MM.1S (cell line): ENCODE results near the gene CACNA1D.

Experiments
- DNase-seq: peaks from one replicate; pipeline ENCODE4 v3.0.0-alpha.2; 2015
- H2AFZ ChIP-seq: fragments of 300-600 bp; sonication (generic); 2 replicates; pipeline ENCODE4 v1.6.0; 2016; ENCODE audit warnings: antibody characterized with exemption, low read length
- H3F3A ChIP-seq: fragments of 300-600 bp; sonication (generic); 2 replicates; pipeline ENCODE4 v1.6.1; 2016; ENCODE audit warnings: mild to moderate bottlenecking, antibody characterized with exemption, low read length, moderate library complexity, mixed read lengths; ENCODE audit not compliant: insufficient read depth
- H3K27ac ChIP-seq: fragments of 300-600 bp; sonication (generic); 2 replicates; pipeline ENCODE4 v1.5.1; 2016; ENCODE audit warnings: mild to moderate bottlenecking, low read length
- H3K27me3 ChIP-seq: fragments of 300-600 bp; sonication (generic); replicated peaks from 2 replicates; pipeline ENCODE4 v1.6.0; 2016; ENCODE audit warnings: low read length; ENCODE audit not compliant: insufficient read depth
- H3K36me3 ChIP-seq: fragments of 300-600 bp; sonication (generic); replicated peaks from 2 replicates; pipeline ENCODE4 v1.6.1; 2016; ENCODE audit warnings: mild to moderate bottlenecking, low read length, mixed read lengths; ENCODE audit not compliant: insufficient read depth
- H3K4me1 ChIP-seq: fragments of 300-600 bp; sonication (generic); 2 replicates; pipeline ENCODE4 v1.6.1; 2016; ENCODE audit warnings: low read length, mixed read lengths
- H3K4me2 ChIP-seq: fragments of 300-600 bp; sonication (generic); 2 replicates; pipeline ENCODE4 v1.6.0; 2016; ENCODE audit warnings: low read depth, low read length
- H3K4me3 ChIP-seq: fragments of 300-600 bp; sonication (generic); 2 replicates; pipeline ENCODE4 v1.5.1; 2016; ENCODE audit warnings: low read length, mixed read lengths
- H3K79me2 ChIP-seq: fragments of 300-600 bp; sonication (generic); 2 replicates; pipeline ENCODE4 v1.6.1; 2016; ENCODE audit warnings: mixed run types, low read length, mixed read lengths
- H3K9ac ChIP-seq: fragments of 300-600 bp; sonication (generic); 2 replicates; pipeline ENCODE4 v1.6.1; 2016; ENCODE audit warnings: low read length, mixed read lengths
- H3K9me2 ChIP-seq: fragments of 300-600 bp; sonication (generic); replicated peaks from 2 replicates; pipeline ENCODE4 v1.6.1; 2016; ENCODE audit warnings: mild to moderate bottlenecking, low read length, mixed read lengths; ENCODE audit not compliant: insufficient read depth
- H3K9me3 ChIP-seq: fragments of 300-600 bp; sonication (generic); replicated peaks from 2 replicates; pipeline ENCODE4 v1.6.1; 2016; ENCODE audit warnings: mild to moderate bottlenecking, low read length, mixed read lengths; ENCODE audit not compliant: insufficient read depth
- H4K20me1 ChIP-seq: fragments of 300-600 bp; sonication (generic); 2 replicates; pipeline ENCODE4 v1.6.1; 2016; ENCODE audit warnings: mild to moderate bottlenecking, low read length, moderate library complexity, mixed read lengths; ENCODE audit not compliant: insufficient read depth
- EZH2 ChIP-seq: fragments of 300-600 bp; sonication (generic); optimal IDR thresholded peaks from 2 replicates; pipeline ENCODE3; 2017; ENCODE audit warnings: low read depth, mild to moderate bottlenecking, antibody characterized with exemption, low read length, mixed read lengths
- EZH2phosphoT487 ChIP-seq: fragments of 300-600 bp; sonication (generic); IDR thresholded peaks from 2 replicates; pipeline ENCODE4 v1.6.1; 2018; ENCODE audit warnings: antibody characterized with exemption, low read length
- TF ChIP-seq, protein P1 (sequence below): fragments of 300-600 bp; sonication (generic); IDR thresholded peaks from 2 replicates; pipeline ENCODE4 v1.5.1; 2016; ENCODE audit warnings: antibody characterized with exemption, low read length, mixed read lengths

Gene CACNA1D

GRCh38 chr3:53800041-53800906 is 305.9 kb downstream of the CACNA1D start:
- Histone ChIP-seq H3F3A (no peaks in the 10 kb centered on the region), H3K36me3 (no peaks in the 10 kb centered on the region), H3K9me3 (no peaks in the 10 kb centered on the region), H3K9me2 (no peaks in the 10 kb centered on the region), H3K27ac (no peak overlapping the region), H3K27me3 (no peaks in the 10 kb centered on the region), H3K4me1 (no peaks in the 10 kb centered on the region), H3K79me2 (no peaks in the 10 kb centered on the region), H3K4me2 (no peak overlapping the region), H3K4me3 (no peak overlapping the region), H2AFZ (no peak overlapping the region), H4K20me1 (no peaks in the 10 kb centered on the region), H3K9ac (no peak overlapping the region)
- TF ChIP-seq, protein P1, sequence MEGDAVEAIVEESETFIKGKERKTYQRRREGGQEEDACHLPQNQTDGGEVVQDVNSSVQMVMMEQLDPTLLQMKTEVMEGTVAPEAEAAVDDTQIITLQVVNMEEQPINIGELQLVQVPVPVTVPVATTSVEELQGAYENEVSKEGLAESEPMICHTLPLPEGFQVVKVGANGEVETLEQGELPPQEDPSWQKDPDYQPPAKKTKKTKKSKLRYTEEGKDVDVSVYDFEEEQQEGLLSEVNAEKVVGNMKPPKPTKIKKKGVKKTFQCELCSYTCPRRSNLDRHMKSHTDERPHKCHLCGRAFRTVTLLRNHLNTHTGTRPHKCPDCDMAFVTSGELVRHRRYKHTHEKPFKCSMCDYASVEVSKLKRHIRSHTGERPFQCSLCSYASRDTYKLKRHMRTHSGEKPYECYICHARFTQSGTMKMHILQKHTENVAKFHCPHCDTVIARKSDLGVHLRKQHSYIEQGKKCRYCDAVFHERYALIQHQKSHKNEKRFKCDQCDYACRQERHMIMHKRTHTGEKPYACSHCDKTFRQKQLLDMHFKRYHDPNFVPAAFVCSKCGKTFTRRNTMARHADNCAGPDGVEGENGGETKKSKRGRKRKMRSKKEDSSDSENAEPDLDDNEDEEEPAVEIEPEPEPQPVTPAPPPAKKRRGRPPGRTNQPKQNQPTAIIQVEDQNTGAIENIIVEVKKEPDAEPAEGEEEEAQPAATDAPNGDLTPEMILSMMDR = no peak
- TF ChIP-seq EZH2 (no peak), EZH2phosphoT487 (no peak)
- DNase-seq = no peak

- Histone ChIP-seq H4K20me1 (no peaks in the 10 kb centered on the region), H3K4me2 (no peak overlapping the region), H2AFZ (no peak overlapping the region), H3K27ac (no peak overlapping the region), H3F3A (no peaks in the 10 kb centered on the region), H3K36me3 (no peaks in the 10 kb centered on the region), H3K9ac (no peak overlapping the region), H3K27me3 (no peaks in the 10 kb centered on the region), H3K9me3 (no peaks in the 10 kb centered on the region), H3K4me3 (no peak overlapping the region), H3K79me2 (no peaks in the 10 kb centered on the region), H3K9me2 (no peaks in the 10 kb centered on the region), H3K4me1 (no peaks in the 10 kb centered on the region)
- TF ChIP-seq EZH2phosphoT487 = no peak
- TF ChIP-seq, protein P1 = no peak
- no peak for TF ChIP-seq EZH2
- no peak for DNase-seq
These were observed 306.9 kb downstream of the CACNA1D start for GRCh38 chr3:53801319-53801718.

DNA sequence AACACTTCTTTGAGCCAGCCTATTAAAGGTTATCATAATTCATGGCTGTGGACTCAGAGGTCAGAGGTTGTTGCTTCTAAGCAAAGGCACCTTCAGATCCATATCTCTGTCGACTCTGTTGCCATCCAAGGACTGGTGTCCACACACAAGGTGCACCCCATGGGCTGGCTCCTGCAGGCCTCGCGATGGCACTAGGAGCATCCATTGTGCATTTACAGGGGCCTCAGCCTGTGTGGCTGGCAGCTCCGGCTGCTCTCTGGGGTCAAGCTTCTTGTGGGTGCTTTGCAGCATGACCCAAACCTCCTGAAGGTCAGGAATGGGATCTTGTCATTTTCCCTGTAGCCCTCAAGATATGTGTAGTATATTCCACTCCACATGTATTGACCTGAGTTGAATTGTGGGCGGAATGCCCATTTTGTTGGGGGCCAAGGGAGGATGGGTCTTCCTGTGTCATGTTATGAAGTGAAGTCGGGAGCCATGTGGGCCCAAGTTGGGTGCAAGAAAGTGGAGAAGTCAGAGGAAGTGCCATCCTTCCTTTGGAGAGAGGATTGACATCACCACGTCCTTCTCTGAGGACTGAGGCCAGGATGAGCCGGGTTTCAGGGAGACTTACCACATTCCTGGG is 308.0 kb downstream of the CACNA1D start:
- no peak overlapping the region for H3K4me2 ChIP-seq
- no peak overlapping the region for H3K4me3 ChIP-seq
- H3K36me3 ChIP-seq = no peaks in the 10 kb centered on the region
- no peaks in the 10 kb centered on the region for H3K79me2 ChIP-seq
- no peaks in the 10 kb centered on the region for H3K27me3 ChIP-seq
- no peaks in the 10 kb centered on the region for H3K4me1 ChIP-seq
- no peak overlapping the region for H2AFZ ChIP-seq
- H3K9me3 ChIP-seq = no peaks in the 10 kb centered on the region
- H4K20me1 ChIP-seq = no peaks in the 10 kb centered on the region
- H3K9me2 ChIP-seq = no peaks in the 10 kb centered on the region
- H3F3A ChIP-seq = no peaks in the 10 kb centered on the region
- TF ChIP-seq EZH2 (no peak), EZH2phosphoT487 (no peak)
- TF ChIP-seq, protein P1 = no peak
- no peak overlapping the region for H3K27ac ChIP-seq
- H3K9ac ChIP-seq = no peak overlapping the region
- DNase-seq = no peak
